OCI-LY7 (cell line): ENCODE results near the gene RAD9B. TPM values are rescaled to one million over a fixed set of nuclear protein-coding genes. Genes with fewer than 3 reads are reported as not detected.

Source experiments
- BruUV-seq: library from RNA; stranded (reverse); fragments of 400-500 nt; replicated peaks from 2 replicates; lab custom pipeline; 2021; lab: Mats Ljungman, UMichigan
- CTCF ChIA-PET: fragments of 300-600 bp; sonication (Branson Sonifier 250); formaldehyde crosslinking; loops from one replicate; lab custom pipeline; 2022; ENCODE audit warnings: antibody characterized with exemption; ENCODE audit not compliant: unreplicated experiment; lab: Charles Lee
- POLR2A ChIA-PET: fragments of 300-600 bp; sonication (Branson Sonifier 250); formaldehyde crosslinking; loops from one replicate; lab custom pipeline; 2022; ENCODE audit warnings: antibody characterized with exemption; lab: Charles Lee
- DNase-seq: peaks from one replicate; pipeline ENCODE4 v3.0.0-alpha.2; 2015; ENCODE audit warnings: low spot score
- H2AFZ ChIP-seq: fragments of 200-600 bp; sonication (generic), shearing (Covaris generic); 2 replicates; pipeline ENCODE4 v1.6.1; 2014; ENCODE audit warnings: mild to moderate bottlenecking, antibody characterized with exemption, low read length, moderate library complexity
- H3K27ac ChIP-seq: fragments of 200-600 bp; sonication (generic); 2 replicates; pipeline ENCODE4 v1.5.1; 2014; ENCODE audit warnings: mixed run types, low read depth, mild to moderate bottlenecking, moderate library complexity, low read length, inconsistent platforms; ENCODE audit not compliant: poor library complexity, severe bottlenecking
- H3K36me3 ChIP-seq: fragments of 200-600 bp; sonication (generic); 2 replicates; pipeline ENCODE4 v1.6.1; 2014; ENCODE audit warnings: mild to moderate bottlenecking, antibody characterized with exemption, low read length, moderate library complexity, mixed read lengths; ENCODE audit not compliant: insufficient read depth
- H3K4me1 ChIP-seq: fragments of 200-600 bp; sonication (generic); 2 replicates; pipeline ENCODE4 v1.5.1; 2014; ENCODE audit warnings: mild to moderate bottlenecking, low read length; ENCODE audit not compliant: insufficient read depth, poor library complexity, severe bottlenecking
- H3K4me2 ChIP-seq: fragments of 200-600 bp; sonication (generic); 2 replicates; pipeline ENCODE4 v1.6.1; 2014; ENCODE audit warnings: mild to moderate bottlenecking, low read length
- H3K4me3 ChIP-seq: fragments of 200-600 bp; sonication (generic); 2 replicates; pipeline ENCODE4 v1.5.1; 2014; ENCODE audit warnings: mild to moderate bottlenecking, low read depth, low read length; ENCODE audit not compliant: poor library complexity, severe bottlenecking
- H3K79me2 ChIP-seq: fragments of 200-600 bp; sonication (generic); 2 replicates; pipeline ENCODE4 v1.6.1; 2016; ENCODE audit warnings: low read depth, mild to moderate bottlenecking, low read length, moderate library complexity, mixed read lengths; ENCODE audit not compliant: insufficient read depth
- H3K9me2 ChIP-seq: fragments of 200-600 bp; sonication (generic); 2 replicates; pipeline ENCODE4 v1.6.1; 2016; ENCODE audit warnings: mild to moderate bottlenecking, low read length, mixed read lengths; ENCODE audit not compliant: insufficient read depth
- H3K9me3 ChIP-seq: fragments of 200-600 bp; sonication (generic); 2 replicates; pipeline ENCODE4 v1.6.1; 2014; ENCODE audit warnings: mild to moderate bottlenecking, mixed run types, low read length, mixed read lengths
- H4K20me1 ChIP-seq: fragments of 200-600 bp; sonication (generic); 2 replicates; pipeline ENCODE4 v1.6.1; 2014; ENCODE audit warnings: mild to moderate bottlenecking, antibody characterized with exemption, low read length, moderate library complexity, mixed read lengths; ENCODE audit not compliant: insufficient read depth
- CTCF ChIP-seq: fragments of 200-600 bp; sonication (generic); conservative IDR thresholded peaks from 2 replicates; pipeline ENCODE4 v1.5.1; 2014; ENCODE audit warnings: mild to moderate bottlenecking, antibody characterized with exemption, low read length, moderate library complexity, mixed read lengths
- EZH2phosphoT487 ChIP-seq: fragments of 200-600 bp; sonication (generic); IDR thresholded peaks from 2 replicates; pipeline ENCODE4 v1.6.1; 2018; ENCODE audit warnings: low read depth, borderline replicate concordance, mild to moderate bottlenecking, mixed run types, antibody characterized with exemption, low read length, moderate library complexity, mixed read lengths
- intact Hi-C: fragments of 100-400 bp; cut with micrococcal nuclease; formaldehyde crosslinking; loops from one replicate; pipeline ENCODE4 v1.10.0; 2022; ENCODE audit not compliant: unreplicated experiment
- total RNA-seq, 2 experiments: library from RNA; depleted of rRNA in 1 of 2; stranded (reverse); fragments of >200 nt in 1 of 2; shearing (Covaris generic) in 1 of 2; gene quantifications; 2 replicates each; pipeline ENCODE4 v1.2.3, GENCODE V29; 2014 to 2022

Gene RAD9B
- total RNA-seq, 2 experiments from 2014 or later, result 0.76 to 3.0 TPM

- BruUV-seq, result no TSS peak
- POLR2A ChIA-PET, result no interaction called here
- peaks cover 29% of the 10 kb centered on the region for H3K4me1 ChIP-seq
- no peaks in the 10 kb centered on the region for H3K9me3 ChIP-seq
- TF ChIP-seq CTCF (no peak), EZH2phosphoT487 (no peak)
- H3K36me3 ChIP-seq, result peaks cover 39% of the 10 kb centered on the region
- peaks cover 2% of the 10 kb centered on the region; the same call in 1 of the 2 replicates for H3K79me2 ChIP-seq
- no peak overlapping the region for H3K4me2 ChIP-seq
- H3K27ac ChIP-seq, result no peak overlapping the region
- no peaks in the 10 kb centered on the region for H4K20me1 ChIP-seq
- intact Hi-C loops, result loop anchor here (10.0 kb wide), 1 partner anchor 356 kb away; no protein-coding TSS in a partner anchor
- no peak overlapping the region for H2AFZ ChIP-seq
- H3K9me2 ChIP-seq, result no peaks in the 10 kb centered on the region
- no peak for DNase-seq
- H3K4me3 ChIP-seq, result no peak overlapping the region
- CTCF ChIA-PET, result no interaction called here
Measured at GRCh38 chr12:110528277-110528839, 26.2 kb downstream of the RAD9B start.

GRCh38 chr12:110530511-110530910 is 28.4 kb downstream of the RAD9B start:
- TF ChIP-seq CTCF, result no peak
- TF ChIP-seq EZH2phosphoT487, result no peak
- Histone ChIP-seq H3K9me3 (no peaks in the 10 kb centered on the region), H3K27ac (peak overlapping the region; percentile 17), H2AFZ (no peak overlapping the region), H3K4me1 (peaks cover 35% of the 10 kb centered on the region), H3K9me2 (no peaks in the 10 kb centered on the region), H3K4me3 (no peak overlapping the region), H4K20me1 (no peaks in the 10 kb centered on the region), H3K79me2 (peaks cover 9% of the 10 kb centered on the region; the same call in 1 of the 2 replicates), H3K36me3 (peaks cover 60% of the 10 kb centered on the region), H3K4me2 (peak overlapping the region; percentile 16; the same call in 1 of the 2 replicates)
- no TSS peak for BruUV-seq
- intact Hi-C loops, result no loop called here
- ChIA-PET POLR2A (interaction anchor here (0.7 kb wide), 1 partner anchor 51 kb away, joined by 3 read pairs; no protein-coding TSS in a partner anchor), CTCF (no interaction called here)
- DNase-seq, result no peak
